Activated naive CD4-positive, alpha-beta T cell treated with anti-CD3 and anti-CD28 coated beads, Interleukin-2, amount 10 ng/mL, durations not matched to agents 7 days and 5 days (primary cell): Measurements from ENCODE around the gene CRYGA.

Experiments
- CTCF ChIA-PET: fragments of 350-600 bp; sonication (Branson Sonifier 250); formaldehyde crosslinking; loops from one replicate; lab custom pipeline; 2021; ENCODE audit warnings: antibody characterized with exemption; lab: Charles Lee
- DNase-seq: peaks from one replicate; pipeline ENCODE4 v3.0.0-alpha.2; 2020
- H3K27ac Mint-ChIP-seq: one replicate; pipeline ENCODE4 v1.8.0; 2021; ENCODE audit warnings: mild to moderate bottlenecking, moderate library complexity, mixed read lengths
- H3K27me3 Mint-ChIP-seq: one replicate; pipeline ENCODE4 v1.8.0; 2021; ENCODE audit warnings: mild to moderate bottlenecking, mixed read lengths
- H3K36me3 Mint-ChIP-seq: one replicate; pipeline ENCODE4 v1.8.0; 2021; ENCODE audit warnings: mixed read lengths
- H3K4me1 Mint-ChIP-seq: one replicate; pipeline ENCODE4 v1.8.0; 2021; ENCODE audit warnings: mixed read lengths
- H3K4me3 Mint-ChIP-seq: one replicate; pipeline ENCODE4 v1.8.0; 2021; ENCODE audit warnings: mild to moderate bottlenecking, moderate library complexity, mixed read lengths
- H3K9me3 Mint-ChIP-seq: one replicate; pipeline ENCODE4 v1.8.0; 2021; ENCODE audit warnings: mixed read lengths

CRYGA gene

GRCh38 chr2:208163489-208163888 lies at the start of gene CRYGA:
CRYGA (minus strand) TSS chr2:208163589; CDS start chr2:208163556, 33 bp downstream.
- CTCF ChIA-PET: interaction anchor here (2.3 kb wide), 1 partner anchor 12 kb away, joined by 13 read pairs; no protein-coding TSS in a partner anchor
- no peak within 1 kb of the TSS for H3K4me3 Mint-ChIP-seq
- no peaks in the 10 kb centered on the region for H3K4me1 Mint-ChIP-seq
- H3K27me3 Mint-ChIP-seq: no peaks in the 10 kb centered on the region
- no peaks in the 10 kb centered on the region for H3K36me3 Mint-ChIP-seq
- no peak for DNase-seq
- H3K27ac Mint-ChIP-seq: no peak within 1 kb of the TSS
- H3K9me3 Mint-ChIP-seq: no peaks in the 10 kb centered on the region

GRCh38 chr2:208210688-208211451 lies 47.5 kb upstream of the CRYGA start:
- Mint-ChIP-seq H3K4me1 (no peaks in the 10 kb centered on the region), H3K4me3 (no peak overlapping the region), H3K36me3 (no peaks in the 10 kb centered on the region), H3K9me3 (no peaks in the 10 kb centered on the region), H3K27me3 (no peaks in the 10 kb centered on the region), H3K27ac (no peak overlapping the region)
- CTCF ChIA-PET: no interaction called here
- DNase-seq: no peak

- no peaks in the 10 kb centered on the region for H3K27me3 Mint-ChIP-seq
- H3K9me3 Mint-ChIP-seq: no peaks in the 10 kb centered on the region
- H3K36me3 Mint-ChIP-seq: no peaks in the 10 kb centered on the region
- no peak for DNase-seq
- CTCF ChIA-PET: no interaction called here
- no peak overlapping the region for H3K27ac Mint-ChIP-seq
- H3K4me1 Mint-ChIP-seq: no peaks in the 10 kb centered on the region
- no peak overlapping the region for H3K4me3 Mint-ChIP-seq
Observed at GRCh38 chr2:208208335-208209085, 45.1 kb upstream of the CRYGA start.

GRCh38 chr2:208207769-208208168 lies 44.4 kb upstream of the CRYGA start:
- H3K36me3 Mint-ChIP-seq: no peaks in the 10 kb centered on the region
- no peak for DNase-seq
- no peak overlapping the region for H3K27ac Mint-ChIP-seq
- CTCF ChIA-PET: no interaction called here
- no peaks in the 10 kb centered on the region for H3K27me3 Mint-ChIP-seq
- no peak overlapping the region for H3K4me3 Mint-ChIP-seq
- H3K4me1 Mint-ChIP-seq: no peaks in the 10 kb centered on the region
- H3K9me3 Mint-ChIP-seq: no peaks in the 10 kb centered on the region

GRCh38 chr2:208204166-208204565 lies 40.8 kb upstream of the CRYGA start:
- H3K27me3 Mint-ChIP-seq: no peaks in the 10 kb centered on the region
- H3K4me3 Mint-ChIP-seq: no peak overlapping the region
- no peaks in the 10 kb centered on the region for H3K9me3 Mint-ChIP-seq
- DNase-seq: no peak
- no peak overlapping the region for H3K27ac Mint-ChIP-seq
- CTCF ChIA-PET: interaction anchor here (1.9 kb wide), 1 partner anchor 29 kb away, joined by 6 read pairs; no protein-coding TSS in a partner anchor
- H3K36me3 Mint-ChIP-seq: no peaks in the 10 kb centered on the region
- H3K4me1 Mint-ChIP-seq: no peaks in the 10 kb centered on the region

- Mint-ChIP-seq H3K27ac (no peak overlapping the region), H3K4me3 (no peak overlapping the region), H3K9me3 (no peaks in the 10 kb centered on the region), H3K36me3 (no peaks in the 10 kb centered on the region), H3K4me1 (no peaks in the 10 kb centered on the region), H3K27me3 (no peaks in the 10 kb centered on the region)
- no peak for DNase-seq
- CTCF ChIA-PET: no interaction called here
Observed at GRCh38 chr2:208195531-208195930, 32.1 kb upstream of the CRYGA start.

- Mint-ChIP-seq H3K27me3 (peaks cover 3% of the 10 kb centered on the region), H3K27ac (no peak overlapping the region), H3K36me3 (no peaks in the 10 kb centered on the region), H3K9me3 (no peaks in the 10 kb centered on the region), H3K4me3 (no peak overlapping the region), H3K4me1 (no peaks in the 10 kb centered on the region)
- CTCF ChIA-PET: interaction anchor here (1.1 kb wide), 1 partner anchor 17 kb away, joined by 4 read pairs; no protein-coding TSS in a partner anchor
- DNase-seq: no peak
Observed at GRCh38 chr2:208192611-208193236, 29.3 kb upstream of the CRYGA start.

- no peak within 1 kb of the TSS for H3K4me3 Mint-ChIP-seq
- no peak for DNase-seq
- CTCF ChIA-PET: interaction anchor here (1.2 to 1.5 kb wide), 2 partner anchors 15 kb away, joined by 3 to 5 read pairs; no protein-coding TSS in a partner anchor
- no peak within 1 kb of the TSS for H3K27ac Mint-ChIP-seq
- no peaks in the 10 kb centered on the region for H3K36me3 Mint-ChIP-seq
- H3K9me3 Mint-ChIP-seq: no peaks in the 10 kb centered on the region
- no peaks in the 10 kb centered on the region for H3K4me1 Mint-ChIP-seq
- peaks cover 3% of the 10 kb centered on the region for H3K27me3 Mint-ChIP-seq
Observed at GRCh38 chr2:208189810-208190503, 26.6 kb upstream of the CRYGA start, which contains the start of gene C2orf80. C2orf80 (minus strand) TSS chr2:208190030; CDS start chr2:208186986, 3,044 bp downstream.

GRCh38 chr2:208189069-208189809 lies 25.9 kb upstream of the CRYGA start:
- Mint-ChIP-seq H3K27me3 (peaks cover 3% of the 10 kb centered on the region), H3K36me3 (no peaks in the 10 kb centered on the region), H3K4me3 (no peak overlapping the region), H3K27ac (no peak overlapping the region), H3K9me3 (no peaks in the 10 kb centered on the region), H3K4me1 (no peaks in the 10 kb centered on the region)
- no peak for DNase-seq
- CTCF ChIA-PET: interaction anchor here (1.5 kb wide), 1 partner anchor 14 kb away, joined by 3 read pairs; no protein-coding TSS in a partner anchor

GRCh38 chr2:208186893-208187292 lies 23.5 kb upstream of the CRYGA start:
- no peak for DNase-seq
- H3K4me3 Mint-ChIP-seq: no peak overlapping the region
- H3K9me3 Mint-ChIP-seq: no peaks in the 10 kb centered on the region
- no peak overlapping the region for H3K27ac Mint-ChIP-seq
- H3K4me1 Mint-ChIP-seq: no peaks in the 10 kb centered on the region
- H3K36me3 Mint-ChIP-seq: no peaks in the 10 kb centered on the region
- H3K27me3 Mint-ChIP-seq: peaks cover 10% of the 10 kb centered on the region
- CTCF ChIA-PET: no interaction called here

GRCh38 chr2:208186465-208186864 lies 23.1 kb upstream of the CRYGA start:
- Mint-ChIP-seq H3K27ac (no peak overlapping the region), H3K27me3 (peaks cover 10% of the 10 kb centered on the region), H3K4me1 (no peaks in the 10 kb centered on the region), H3K9me3 (no peaks in the 10 kb centered on the region), H3K36me3 (no peaks in the 10 kb centered on the region), H3K4me3 (no peak overlapping the region)
- CTCF ChIA-PET: no interaction called here
- no peak for DNase-seq

GRCh38 chr2:208183972-208184705 lies 20.8 kb upstream of the CRYGA start:
- no peak for DNase-seq
- Mint-ChIP-seq H3K27me3 (peaks cover 7% of the 10 kb centered on the region), H3K9me3 (no peaks in the 10 kb centered on the region), H3K4me3 (no peak overlapping the region), H3K36me3 (no peaks in the 10 kb centered on the region), H3K27ac (no peak overlapping the region), H3K4me1 (no peaks in the 10 kb centered on the region)
- CTCF ChIA-PET: interaction anchor here (0.5 to 1.4 kb wide), 2 partner anchors 8 to 1528 kb away, joined by 3 to 5 read pairs; no protein-coding TSS in a partner anchor
